MM.1S (cell line): ENCODE measurements around the gene APOO.
A peak's percentile ranks its signal among the peaks of the same experiment; 100 is the strongest.

Experiments
- DNase-seq: peaks from one replicate; pipeline ENCODE4 v3.0.0-alpha.2; 2015
- H2AFZ ChIP-seq: fragments of 300-600 bp; sonication (generic); 2 replicates; pipeline ENCODE4 v1.6.0; 2016; ENCODE audit warnings: antibody characterized with exemption, low read length
- H3F3A ChIP-seq: fragments of 300-600 bp; sonication (generic); 2 replicates; pipeline ENCODE4 v1.6.1; 2016; ENCODE audit warnings: mild to moderate bottlenecking, antibody characterized with exemption, low read length, moderate library complexity, mixed read lengths; ENCODE audit not compliant: insufficient read depth
- H3K27ac ChIP-seq: fragments of 300-600 bp; sonication (generic); 2 replicates; pipeline ENCODE4 v1.5.1; 2016; ENCODE audit warnings: mild to moderate bottlenecking, low read length
- H3K27me3 ChIP-seq: fragments of 300-600 bp; sonication (generic); replicated peaks from 2 replicates; pipeline ENCODE4 v1.6.0; 2016; ENCODE audit warnings: low read length; ENCODE audit not compliant: insufficient read depth
- H3K36me3 ChIP-seq: fragments of 300-600 bp; sonication (generic); replicated peaks from 2 replicates; pipeline ENCODE4 v1.6.1; 2016; ENCODE audit warnings: mild to moderate bottlenecking, low read length, mixed read lengths; ENCODE audit not compliant: insufficient read depth
- H3K4me1 ChIP-seq: fragments of 300-600 bp; sonication (generic); 2 replicates; pipeline ENCODE4 v1.6.1; 2016; ENCODE audit warnings: low read length, mixed read lengths
- H3K4me2 ChIP-seq: fragments of 300-600 bp; sonication (generic); 2 replicates; pipeline ENCODE4 v1.6.0; 2016; ENCODE audit warnings: low read depth, low read length
- H3K4me3 ChIP-seq: fragments of 300-600 bp; sonication (generic); 2 replicates; pipeline ENCODE4 v1.5.1; 2016; ENCODE audit warnings: low read length, mixed read lengths
- H3K79me2 ChIP-seq: fragments of 300-600 bp; sonication (generic); 2 replicates; pipeline ENCODE4 v1.6.1; 2016; ENCODE audit warnings: mixed run types, low read length, mixed read lengths
- H3K9ac ChIP-seq: fragments of 300-600 bp; sonication (generic); 2 replicates; pipeline ENCODE4 v1.6.1; 2016; ENCODE audit warnings: low read length, mixed read lengths
- H3K9me2 ChIP-seq: fragments of 300-600 bp; sonication (generic); replicated peaks from 2 replicates; pipeline ENCODE4 v1.6.1; 2016; ENCODE audit warnings: mild to moderate bottlenecking, low read length, mixed read lengths; ENCODE audit not compliant: insufficient read depth
- H3K9me3 ChIP-seq: fragments of 300-600 bp; sonication (generic); replicated peaks from 2 replicates; pipeline ENCODE4 v1.6.1; 2016; ENCODE audit warnings: mild to moderate bottlenecking, low read length, mixed read lengths; ENCODE audit not compliant: insufficient read depth
- H4K20me1 ChIP-seq: fragments of 300-600 bp; sonication (generic); 2 replicates; pipeline ENCODE4 v1.6.1; 2016; ENCODE audit warnings: mild to moderate bottlenecking, low read length, moderate library complexity, mixed read lengths; ENCODE audit not compliant: insufficient read depth
- EZH2 ChIP-seq: fragments of 300-600 bp; sonication (generic); optimal IDR thresholded peaks from 2 replicates; pipeline ENCODE3; 2017; ENCODE audit warnings: low read depth, mild to moderate bottlenecking, antibody characterized with exemption, low read length, mixed read lengths
- EZH2phosphoT487 ChIP-seq: fragments of 300-600 bp; sonication (generic); IDR thresholded peaks from 2 replicates; pipeline ENCODE4 v1.6.1; 2018; ENCODE audit warnings: antibody characterized with exemption, low read length
- TF ChIP-seq, protein P1 (sequence below): fragments of 300-600 bp; sonication (generic); IDR thresholded peaks from 2 replicates; pipeline ENCODE4 v1.5.1; 2016; ENCODE audit warnings: antibody characterized with exemption, low read length, mixed read lengths

APOO gene

GRCh38 chrX:23907498-23908218 is at the start of gene APOO, which contains the start of gene CXorf58:
APOO (minus strand) TSS chrX:23907938; CDS start chrX:23907702, 236 bp downstream.
CXorf58 (plus strand) TSS chrX:23908006; CDS start chrX:23910303, 2,297 bp downstream.
- 0 out of 2 replicates have a peak, but pooled peaks cover 3% of the 10 kb centered on the region for H3F3A ChIP-seq
- H3K4me1 ChIP-seq = peaks cover 9% of the 10 kb centered on the region; the same call in 1 of the 2 replicates
- TF ChIP-seq EZH2phosphoT487 (no peak), EZH2 (no peak)
- TF ChIP-seq, protein P1, sequence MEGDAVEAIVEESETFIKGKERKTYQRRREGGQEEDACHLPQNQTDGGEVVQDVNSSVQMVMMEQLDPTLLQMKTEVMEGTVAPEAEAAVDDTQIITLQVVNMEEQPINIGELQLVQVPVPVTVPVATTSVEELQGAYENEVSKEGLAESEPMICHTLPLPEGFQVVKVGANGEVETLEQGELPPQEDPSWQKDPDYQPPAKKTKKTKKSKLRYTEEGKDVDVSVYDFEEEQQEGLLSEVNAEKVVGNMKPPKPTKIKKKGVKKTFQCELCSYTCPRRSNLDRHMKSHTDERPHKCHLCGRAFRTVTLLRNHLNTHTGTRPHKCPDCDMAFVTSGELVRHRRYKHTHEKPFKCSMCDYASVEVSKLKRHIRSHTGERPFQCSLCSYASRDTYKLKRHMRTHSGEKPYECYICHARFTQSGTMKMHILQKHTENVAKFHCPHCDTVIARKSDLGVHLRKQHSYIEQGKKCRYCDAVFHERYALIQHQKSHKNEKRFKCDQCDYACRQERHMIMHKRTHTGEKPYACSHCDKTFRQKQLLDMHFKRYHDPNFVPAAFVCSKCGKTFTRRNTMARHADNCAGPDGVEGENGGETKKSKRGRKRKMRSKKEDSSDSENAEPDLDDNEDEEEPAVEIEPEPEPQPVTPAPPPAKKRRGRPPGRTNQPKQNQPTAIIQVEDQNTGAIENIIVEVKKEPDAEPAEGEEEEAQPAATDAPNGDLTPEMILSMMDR = peak; percentile 64
- peak within 1 kb of the TSS; percentile 72 for H3K4me3 ChIP-seq
- H3K9me2 ChIP-seq = no peaks in the 10 kb centered on the region
- H3K4me2 ChIP-seq = peak within 1 kb of the TSS; percentile 72
- peaks cover 12% of the 10 kb centered on the region for H3K79me2 ChIP-seq
- no peaks in the 10 kb centered on the region for H4K20me1 ChIP-seq
- H3K36me3 ChIP-seq = no peaks in the 10 kb centered on the region
- peak; percentile 92 for DNase-seq
- peak within 1 kb of the TSS; percentile 94 for H3K9ac ChIP-seq
- H3K9me3 ChIP-seq = no peaks in the 10 kb centered on the region
- H3K27ac ChIP-seq = peak within 1 kb of the TSS; percentile 95
- peak within 1 kb of the TSS; percentile 80 for H2AFZ ChIP-seq
- no peaks in the 10 kb centered on the region for H3K27me3 ChIP-seq

GRCh38 chrX:23954396-23954795 is 46.7 kb upstream of the APOO start:
- H3K27me3 ChIP-seq = no peaks in the 10 kb centered on the region
- H3K9me3 ChIP-seq = no peaks in the 10 kb centered on the region
- no peaks in the 10 kb centered on the region for H3K4me1 ChIP-seq
- no peaks in the 10 kb centered on the region for H3K36me3 ChIP-seq
- H3K4me2 ChIP-seq = no peak overlapping the region
- H3K79me2 ChIP-seq = no peaks in the 10 kb centered on the region
- DNase-seq = no peak
- H3F3A ChIP-seq = no peaks in the 10 kb centered on the region
- H3K4me3 ChIP-seq = no peak overlapping the region
- TF ChIP-seq, protein P1 = no peak
- TF ChIP-seq EZH2phosphoT487 = no peak
- TF ChIP-seq EZH2 = no peak
- H3K27ac ChIP-seq = no peak overlapping the region
- H2AFZ ChIP-seq = no peak overlapping the region
- H4K20me1 ChIP-seq = no peaks in the 10 kb centered on the region
- no peak overlapping the region for H3K9ac ChIP-seq
- no peaks in the 10 kb centered on the region for H3K9me2 ChIP-seq

GRCh38 chrX:23953908-23954269 is 46.2 kb upstream of the APOO start:
- no peaks in the 10 kb centered on the region for H3K9me2 ChIP-seq
- H3F3A ChIP-seq = no peaks in the 10 kb centered on the region
- no peak overlapping the region for H3K27ac ChIP-seq
- H3K4me3 ChIP-seq = peak overlapping the region; percentile 47; the same call in 1 of the 2 replicates
- no peaks in the 10 kb centered on the region for H3K4me1 ChIP-seq
- TF ChIP-seq, protein P1 = peak; percentile 28
- TF ChIP-seq EZH2phosphoT487 = no peak
- H4K20me1 ChIP-seq = no peaks in the 10 kb centered on the region
- no peak for DNase-seq
- no peaks in the 10 kb centered on the region for H3K79me2 ChIP-seq
- H3K27me3 ChIP-seq = no peaks in the 10 kb centered on the region
- H3K9me3 ChIP-seq = no peaks in the 10 kb centered on the region
- peak overlapping the region; percentile 61 for H2AFZ ChIP-seq
- no peaks in the 10 kb centered on the region for H3K36me3 ChIP-seq
- H3K4me2 ChIP-seq = peak overlapping the region; percentile 75
- H3K9ac ChIP-seq = no peak overlapping the region
